Stimulated activated memory B cell treated with anti-CD40 and anti-IgM and Interleukin-4, amounts not matched to agents 10 μg/mL and 1 μg/mL and 100 μg/mL, for 72 hours (primary cell): ENCODE measurements around the gene KRT8.
"Not testable (repeated sequence)": the region's sequence is repeated elsewhere in the genome, so short reads cannot be mapped to it uniquely, and the experiment has no call there.

Experiments used
- ATAC-seq: fragments of 150-1000 bp; cut with Tn5 transposase; 2 replicates; pipeline ENCODE4 v1.10.0; 2021
- H3K27ac Mint-ChIP-seq: one replicate; pipeline ENCODE4 v1.8.0; 2022; ENCODE audit warnings: mild to moderate bottlenecking, mixed read lengths
- H3K27me3 Mint-ChIP-seq: one replicate; pipeline ENCODE4 v1.8.0; 2022; ENCODE audit warnings: mixed read lengths
- H3K36me3 Mint-ChIP-seq: one replicate; pipeline ENCODE4 v1.8.0; 2022; ENCODE audit warnings: mixed read lengths
- H3K4me1 Mint-ChIP-seq: one replicate; pipeline ENCODE4 v1.8.0; 2022; ENCODE audit warnings: mixed read lengths
- H3K4me3 Mint-ChIP-seq: one replicate; pipeline ENCODE4 v1.8.0; 2022; ENCODE audit warnings: mild to moderate bottlenecking, moderate library complexity, mixed read lengths
- H3K9me3 Mint-ChIP-seq: one replicate; pipeline ENCODE4 v1.8.0; 2022; ENCODE audit warnings: mixed read lengths

The KRT8 gene

DNA sequence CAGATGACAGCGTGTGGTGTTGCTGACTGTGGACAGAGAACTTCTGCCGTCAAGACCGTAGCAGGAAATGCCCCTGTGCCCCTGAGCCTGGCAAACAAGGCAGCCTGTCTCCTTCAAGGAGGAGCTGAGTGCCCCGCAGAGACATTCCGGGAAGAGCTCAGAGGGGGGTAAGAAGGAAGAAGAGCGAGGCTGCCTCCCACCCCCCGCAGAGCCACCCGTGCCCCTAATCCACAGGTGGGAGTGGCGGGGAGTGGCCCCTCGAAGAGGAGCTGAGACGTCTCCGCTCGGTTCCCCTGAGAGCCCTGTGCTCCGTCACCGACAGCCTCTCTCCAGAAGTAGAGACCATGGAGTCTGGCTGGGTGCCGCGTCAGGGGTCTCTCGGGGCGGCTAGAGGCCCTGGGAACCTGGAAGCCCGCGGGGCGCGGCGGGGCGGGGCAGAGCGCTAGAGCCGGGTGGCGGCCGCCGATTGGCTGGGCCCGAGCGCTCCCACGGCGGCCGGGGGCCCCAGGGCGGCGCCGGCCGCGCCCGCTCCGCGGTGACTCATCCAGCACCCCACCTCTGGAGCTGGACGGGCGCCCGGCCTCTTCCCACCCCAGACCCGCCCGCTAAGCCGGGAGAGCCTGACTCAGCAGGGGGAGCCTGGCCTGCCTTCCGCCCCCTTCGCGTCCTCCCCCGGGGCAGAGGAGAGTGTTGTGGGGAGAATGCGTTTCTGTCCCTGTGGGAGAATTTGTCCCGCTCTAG lies 30.9 kb downstream of the KRT8 start:
- H3K27ac Mint-ChIP-seq, result peak overlapping the region; percentile 60
- no peaks in the 10 kb centered on the region for H3K36me3 Mint-ChIP-seq
- ATAC-seq, result peak; percentile 73
- H3K4me3 Mint-ChIP-seq, result peak overlapping the region; percentile 80
- H3K4me1 Mint-ChIP-seq, result peaks cover 40% of the 10 kb centered on the region
- peaks cover 38% of the 10 kb centered on the region for H3K27me3 Mint-ChIP-seq
- no peaks in the 10 kb centered on the region for H3K9me3 Mint-ChIP-seq

DNA sequence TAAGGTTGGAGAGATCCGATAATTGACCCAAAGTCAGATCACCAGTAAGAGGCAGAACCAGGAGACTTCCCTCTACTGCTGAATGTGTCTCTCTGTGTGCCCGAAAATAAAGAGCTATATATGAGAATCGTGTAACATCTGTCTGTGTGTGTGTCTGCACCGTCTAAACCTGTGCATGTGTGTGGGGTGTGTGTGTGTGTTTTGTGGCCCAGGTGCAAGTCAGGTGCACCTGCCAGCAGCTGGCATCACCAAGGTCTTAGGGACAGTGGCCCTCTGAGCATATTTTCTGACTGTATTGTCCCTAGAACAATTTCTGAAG lies 31.4 kb downstream of the KRT8 start:
- peak overlapping the region; percentile 60 for H3K27ac Mint-ChIP-seq
- H3K36me3 Mint-ChIP-seq, result no peaks in the 10 kb centered on the region
- H3K4me1 Mint-ChIP-seq, result peaks cover 36% of the 10 kb centered on the region
- no peak for ATAC-seq
- peaks cover 33% of the 10 kb centered on the region for H3K27me3 Mint-ChIP-seq
- peak overlapping the region; percentile 80 for H3K4me3 Mint-ChIP-seq
- no peaks in the 10 kb centered on the region for H3K9me3 Mint-ChIP-seq

DNA sequence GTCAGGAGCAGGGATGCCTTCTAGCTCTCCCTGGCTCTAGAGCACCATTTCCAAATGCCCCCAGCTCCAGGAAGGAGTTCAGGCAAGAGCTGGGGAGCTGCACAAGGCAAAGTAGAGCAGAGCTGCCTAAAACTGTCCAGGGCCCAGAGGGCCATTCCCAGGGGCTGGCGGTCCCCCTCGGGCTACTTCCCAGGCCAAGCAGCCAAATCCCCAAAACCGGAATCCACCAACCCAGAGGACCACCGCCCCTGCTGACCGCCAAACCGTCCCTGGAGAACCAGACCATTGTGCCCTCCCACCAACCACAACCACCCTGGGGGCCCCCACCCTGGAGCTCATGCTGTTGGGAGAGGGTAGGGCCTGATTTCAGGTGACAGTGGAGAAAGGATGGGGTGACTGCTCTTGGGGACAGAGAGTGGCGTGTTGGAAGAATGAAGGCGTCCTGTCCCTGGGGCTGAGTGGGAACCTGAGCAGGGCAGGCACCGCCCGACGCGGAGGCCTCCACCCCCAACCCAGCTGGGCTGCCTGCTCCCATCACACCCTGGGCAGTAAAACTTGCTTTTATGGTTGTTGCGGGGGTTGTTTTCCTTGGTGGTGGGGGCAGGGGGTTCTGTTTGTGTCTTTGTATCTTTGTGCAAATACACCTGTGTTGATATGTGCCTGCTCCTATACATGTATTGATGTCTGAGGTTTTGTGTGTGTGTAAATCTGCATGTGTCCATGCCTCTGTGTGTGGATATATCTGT lies 32.1 kb downstream of the KRT8 start:
- Mint-ChIP-seq H3K27me3 (peaks cover 31% of the 10 kb centered on the region), H3K4me1 (peaks cover 37% of the 10 kb centered on the region)

DNA sequence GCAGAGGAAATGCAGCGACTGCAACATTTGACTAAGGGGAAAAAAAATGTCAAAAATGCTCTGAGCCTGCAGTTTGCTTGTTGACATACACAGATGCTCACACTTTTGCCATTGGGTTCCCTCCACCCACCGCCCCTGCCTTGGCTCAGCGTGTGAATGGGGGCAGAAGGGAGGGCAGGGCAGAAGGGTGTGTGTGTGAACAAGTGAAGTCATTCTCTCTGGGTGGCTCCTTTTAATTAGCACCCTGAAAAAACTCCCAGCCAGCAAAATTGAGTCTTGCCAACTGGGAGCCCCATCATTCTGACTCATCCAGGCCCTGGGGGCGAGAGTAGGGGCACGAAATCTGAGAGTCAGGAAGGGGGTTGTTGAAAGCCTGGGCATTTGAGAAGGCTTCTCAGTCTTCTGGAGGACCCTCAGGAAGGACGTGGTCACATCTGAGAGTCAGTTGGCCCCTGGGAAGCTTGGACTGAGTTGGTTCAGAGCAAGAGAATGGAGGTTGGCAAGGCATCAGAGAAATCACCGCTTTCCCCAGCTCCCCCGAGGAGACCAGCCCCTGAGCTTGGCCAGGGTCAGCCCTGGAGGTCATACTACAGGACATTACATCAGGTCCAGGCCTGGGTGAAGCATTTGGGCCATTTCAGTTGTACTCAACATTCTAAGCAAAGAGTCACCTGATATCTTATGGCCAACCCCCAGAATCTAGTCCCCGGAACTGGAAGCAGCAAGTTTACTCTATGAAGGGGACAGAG lies 33.4 kb downstream of the KRT8 start:
- H3K4me3 Mint-ChIP-seq, result no peak overlapping the region
- peaks cover 42% of the 10 kb centered on the region for H3K4me1 Mint-ChIP-seq
- peaks cover 31% of the 10 kb centered on the region for H3K27me3 Mint-ChIP-seq
- no peaks in the 10 kb centered on the region for H3K9me3 Mint-ChIP-seq
- H3K36me3 Mint-ChIP-seq, result no peaks in the 10 kb centered on the region
- no peak overlapping the region for H3K27ac Mint-ChIP-seq
- ATAC-seq, result no peak

More for the DNA sequence above, 32.1 kb downstream of the KRT8 start:
- no peak overlapping the region for H3K4me3 Mint-ChIP-seq
- no peak overlapping the region for H3K27ac Mint-ChIP-seq
- H3K36me3 Mint-ChIP-seq, result no peaks in the 10 kb centered on the region
- no peak for ATAC-seq
- no peaks in the 10 kb centered on the region for H3K9me3 Mint-ChIP-seq

DNA sequence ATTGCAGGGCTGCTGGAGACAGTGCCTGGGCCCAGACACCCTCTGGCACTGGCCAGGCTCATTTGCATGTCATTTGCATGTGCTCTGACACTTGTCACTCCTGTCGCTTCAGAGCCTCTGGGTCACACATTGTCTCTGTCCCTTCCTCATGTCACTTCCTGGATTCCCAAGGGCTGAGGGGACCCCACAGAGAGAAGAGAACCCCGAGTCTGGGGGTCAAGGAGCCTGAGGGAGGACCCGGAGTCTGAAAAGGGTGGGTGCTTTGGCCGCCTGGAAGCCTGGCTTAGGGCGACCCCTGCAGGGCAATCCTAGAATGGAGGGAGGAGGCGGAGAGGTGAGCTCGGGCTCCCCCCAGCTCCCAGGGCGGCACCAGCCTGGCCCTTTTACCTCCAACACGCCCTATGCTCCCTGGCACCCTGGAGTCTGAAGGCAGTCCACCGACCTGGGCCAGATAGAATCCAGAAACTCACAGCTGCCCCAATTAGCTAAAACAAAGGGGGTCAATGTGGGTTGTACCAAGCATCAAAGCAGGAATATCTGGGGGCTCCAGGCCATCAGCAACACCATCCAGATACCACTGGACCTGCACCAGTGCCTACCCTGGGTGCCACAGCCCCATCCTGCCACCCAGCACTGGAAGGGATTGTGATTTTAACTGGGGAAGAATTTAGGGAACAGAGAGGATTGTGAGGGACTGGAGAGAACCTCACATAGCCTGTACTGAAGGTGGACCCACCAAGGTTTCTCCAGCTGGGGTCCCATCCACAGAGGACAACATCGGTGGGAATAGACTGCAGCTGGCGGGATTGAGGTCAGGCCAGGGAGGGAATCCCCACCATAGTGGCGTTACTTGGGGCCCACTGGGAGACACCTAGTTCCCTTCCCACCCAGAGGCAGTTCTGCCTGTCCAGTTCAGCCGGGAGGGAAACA lies 34.2 kb downstream of the KRT8 start:
- ATAC-seq, result peak; percentile 52
- H3K4me1 Mint-ChIP-seq, result peaks cover 42% of the 10 kb centered on the region
- H3K27ac Mint-ChIP-seq, result no peak overlapping the region
- H3K27me3 Mint-ChIP-seq, result peaks cover 31% of the 10 kb centered on the region
- H3K9me3 Mint-ChIP-seq, result no peaks in the 10 kb centered on the region
- peak overlapping the region; percentile 25 for H3K4me3 Mint-ChIP-seq
- H3K36me3 Mint-ChIP-seq, result no peaks in the 10 kb centered on the region

DNA sequence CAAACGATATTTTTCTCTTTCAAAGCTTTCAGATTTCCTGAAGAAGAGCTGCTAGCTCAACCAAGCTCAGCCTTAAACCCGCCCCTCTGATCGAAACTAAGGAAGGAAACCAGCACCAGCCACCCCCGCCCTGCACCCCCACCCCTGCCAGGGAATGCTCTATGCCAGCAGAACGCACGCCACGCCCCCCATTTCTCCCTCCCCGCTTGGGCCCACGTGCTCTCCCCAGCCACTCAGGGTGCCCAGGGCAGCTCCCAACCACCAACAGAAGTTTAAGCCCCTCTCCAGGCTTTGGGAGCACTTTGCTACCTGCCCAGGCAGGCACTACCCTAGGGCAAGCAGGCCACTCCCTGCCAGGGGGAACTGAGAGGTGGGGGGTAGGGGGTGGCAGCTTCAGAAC lies 37.2 kb downstream of the KRT8 start:
- peaks cover 21% of the 10 kb centered on the region for H3K4me1 Mint-ChIP-seq
- no peaks in the 10 kb centered on the region for H3K36me3 Mint-ChIP-seq
- peaks cover 3% of the 10 kb centered on the region for H3K27me3 Mint-ChIP-seq
- no peak for ATAC-seq
- no peak overlapping the region for H3K27ac Mint-ChIP-seq
- no peak overlapping the region for H3K4me3 Mint-ChIP-seq
- H3K9me3 Mint-ChIP-seq, result no peaks in the 10 kb centered on the region

DNA sequence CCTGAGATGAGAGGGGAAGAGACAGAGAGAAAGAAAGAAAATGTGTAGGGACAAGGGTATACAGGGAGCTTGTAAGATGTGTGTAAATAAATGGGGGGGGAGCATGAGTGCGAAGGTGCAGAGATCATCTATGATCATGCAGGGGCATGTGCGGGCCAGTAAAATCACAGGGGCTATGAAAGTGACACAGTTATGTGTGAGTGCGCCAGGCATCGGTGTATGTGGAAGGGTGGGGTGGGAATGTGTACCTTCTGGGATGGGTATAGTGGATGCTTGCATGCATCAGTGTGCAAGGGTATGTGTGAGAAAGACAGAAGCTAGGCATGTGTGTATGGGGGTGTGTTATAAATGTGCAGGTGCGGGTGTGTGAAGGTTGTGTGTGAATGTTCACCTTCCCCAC lies 37.7 kb downstream of the KRT8 start:
- Mint-ChIP-seq H3K4me1 (peaks cover 21% of the 10 kb centered on the region), H3K4me3 (no peak overlapping the region), H3K27me3 (peaks cover 4% of the 10 kb centered on the region), H3K27ac (no peak overlapping the region), H3K36me3 (no peaks in the 10 kb centered on the region), H3K9me3 (no peaks in the 10 kb centered on the region)
- ATAC-seq, result no peak

DNA sequence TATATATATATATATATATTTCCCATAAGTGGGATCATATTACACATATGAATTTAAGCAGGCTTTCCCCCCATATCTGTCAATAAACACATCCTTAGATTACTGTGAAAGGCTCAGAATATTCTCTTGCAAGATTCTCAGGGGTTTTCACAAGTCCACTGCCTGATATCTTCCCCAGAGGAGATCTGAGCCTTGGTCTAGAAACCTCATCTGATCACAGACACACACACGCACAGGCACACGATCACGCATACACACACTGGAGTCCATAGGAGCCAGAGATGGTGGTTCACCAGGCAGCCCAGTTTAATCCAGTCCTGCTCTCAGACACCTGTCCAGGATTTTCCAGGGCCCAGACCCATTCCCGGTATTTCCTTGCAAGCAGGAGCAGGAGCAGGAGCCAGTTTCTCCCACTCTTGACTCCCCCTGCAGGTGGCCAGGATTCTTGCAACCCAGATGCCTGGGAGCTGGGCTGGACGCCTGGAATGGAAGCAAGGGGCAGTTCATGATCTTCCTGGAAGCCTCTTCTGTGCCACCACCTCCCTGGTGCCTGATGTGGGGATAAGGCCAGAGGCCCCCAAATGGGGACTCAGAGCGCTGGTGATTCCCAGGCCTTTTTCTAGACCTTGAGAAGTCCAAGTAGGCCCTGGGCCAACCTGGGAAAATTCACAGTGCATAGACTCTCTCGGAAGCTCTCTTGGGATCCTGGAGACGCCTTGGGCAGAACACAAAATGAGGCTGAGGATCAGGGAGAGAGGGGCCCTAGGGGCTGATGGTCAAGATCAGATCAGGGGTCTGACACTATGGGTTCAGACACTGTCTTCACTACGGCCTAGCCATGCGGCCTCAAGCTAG lies 39.6 kb downstream of the KRT8 start:
- Mint-ChIP-seq H3K4me3 (no peak overlapping the region), H3K9me3 (no peaks in the 10 kb centered on the region), H3K4me1 (peaks cover 18% of the 10 kb centered on the region), H3K27me3 (peaks cover 9% of the 10 kb centered on the region), H3K36me3 (no peaks in the 10 kb centered on the region), H3K27ac (no peak overlapping the region)
- ATAC-seq, result no peak

DNA sequence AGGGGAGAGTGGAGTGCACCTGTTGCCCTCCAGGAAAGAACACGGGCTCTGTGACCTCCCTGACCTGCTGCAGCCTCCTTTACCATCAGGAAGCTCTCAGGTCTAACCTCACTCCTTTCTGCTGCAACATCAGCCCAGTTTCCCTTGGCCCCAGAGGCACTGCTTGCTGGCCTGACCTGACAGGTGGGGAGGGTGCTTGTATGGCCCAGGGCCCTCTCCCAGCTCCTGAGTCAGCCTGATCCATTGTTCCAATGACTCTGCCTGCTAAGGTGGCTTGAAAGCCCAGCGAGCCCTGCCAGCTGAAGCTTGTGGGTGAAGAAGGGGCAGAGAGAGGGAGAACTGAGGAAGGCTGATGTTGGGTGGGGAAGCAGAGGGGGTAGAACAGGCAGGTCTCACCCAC lies 42.9 kb downstream of the KRT8 start:
- H3K9me3 Mint-ChIP-seq, result no peaks in the 10 kb centered on the region

DNA sequence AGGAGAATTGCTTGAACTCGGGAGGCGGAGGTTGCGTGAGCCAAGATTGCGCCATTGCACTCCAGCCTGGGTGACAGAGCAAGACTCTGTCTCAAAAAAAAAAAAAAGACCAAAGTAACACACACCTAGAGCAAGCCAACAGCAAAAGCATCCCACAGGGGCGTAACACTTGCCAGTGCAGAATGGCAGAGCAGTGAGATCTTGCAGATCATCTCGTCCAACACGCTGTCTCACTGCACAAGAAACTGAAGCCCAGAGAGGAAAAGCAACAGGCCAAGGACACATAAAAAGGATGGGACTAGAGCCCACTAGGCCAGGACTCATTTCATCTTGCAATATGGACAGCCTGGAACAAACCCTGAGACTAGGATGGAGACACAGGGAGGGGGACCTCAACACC lies 43.4 kb downstream of the KRT8 start:
- Mint-ChIP-seq H3K36me3 (no peaks in the 10 kb centered on the region), H3K9me3 (no peaks in the 10 kb centered on the region), H3K27ac (no peak overlapping the region), H3K27me3 (peaks cover 9% of the 10 kb centered on the region), H3K4me1 (no peaks in the 10 kb centered on the region), H3K4me3 (no peak overlapping the region)
- ATAC-seq, result no peak

More for the DNA sequence above, 42.9 kb downstream of the KRT8 start:
- Mint-ChIP-seq H3K4me3 (no peak overlapping the region), H3K4me1 (no peaks in the 10 kb centered on the region), H3K36me3 (no peaks in the 10 kb centered on the region), H3K27ac (no peak overlapping the region), H3K27me3 (peaks cover 9% of the 10 kb centered on the region)
- ATAC-seq, result no peak

DNA sequence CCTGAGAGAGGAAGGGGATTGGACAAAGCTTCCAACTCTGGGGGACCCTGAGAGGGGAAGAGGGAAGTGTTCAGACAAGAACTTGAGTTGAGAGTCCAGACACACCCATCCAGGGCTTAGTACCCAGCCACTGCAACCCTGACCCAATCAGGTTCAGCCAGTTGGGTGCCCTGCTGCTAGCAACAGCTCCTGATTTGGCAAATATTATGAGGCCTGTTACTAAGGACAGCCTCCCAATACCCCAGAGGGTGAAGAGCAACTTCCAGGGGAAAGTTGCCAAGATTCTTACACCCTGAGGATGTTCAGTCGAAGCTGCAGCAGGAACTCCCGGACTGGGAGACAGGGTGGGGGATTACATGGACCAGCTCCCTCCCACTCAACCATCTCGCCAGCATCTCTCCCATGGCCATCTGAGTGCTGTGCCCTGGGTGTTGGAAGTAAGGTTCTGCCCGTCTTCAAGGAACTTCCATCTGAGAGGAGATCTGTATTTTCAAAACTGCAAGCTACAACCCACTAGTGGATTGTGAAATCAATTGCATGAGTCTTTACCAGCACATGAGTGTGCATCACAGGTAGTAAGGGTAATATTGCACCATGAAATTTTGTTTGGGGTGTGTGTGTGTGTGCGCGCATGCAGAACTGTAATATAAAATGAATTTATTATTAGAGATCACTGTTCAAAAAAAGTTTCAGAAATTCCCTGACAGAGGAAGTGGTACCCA lies 44.6 kb downstream of the KRT8 start:
- H3K9me3 Mint-ChIP-seq, result no peaks in the 10 kb centered on the region
- no peak overlapping the region for H3K27ac Mint-ChIP-seq
- no peak overlapping the region for H3K4me3 Mint-ChIP-seq
- no peaks in the 10 kb centered on the region for H3K4me1 Mint-ChIP-seq
- no peak for ATAC-seq
- H3K36me3 Mint-ChIP-seq, result no peaks in the 10 kb centered on the region
- H3K27me3 Mint-ChIP-seq, result peaks cover 9% of the 10 kb centered on the region

DNA sequence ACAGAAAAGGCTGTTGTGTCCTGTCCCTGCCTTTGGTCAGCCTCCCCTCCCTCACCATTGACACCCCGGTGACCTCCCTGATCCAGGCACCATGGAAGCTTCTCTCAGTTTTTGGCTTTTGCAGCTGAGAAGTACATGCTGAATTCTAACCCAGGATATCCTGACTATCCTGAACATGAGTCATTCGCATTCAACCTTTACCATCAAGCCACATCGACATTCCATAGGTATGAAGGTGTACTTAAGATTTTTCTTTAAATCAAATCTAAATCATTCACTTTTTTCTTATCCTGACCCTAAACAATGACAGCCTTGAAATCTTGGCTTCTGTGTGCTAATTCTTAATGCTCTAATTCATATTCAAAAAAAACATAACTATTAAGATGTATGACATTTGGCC lies 47.4 kb downstream of the KRT8 start:
- H3K36me3 Mint-ChIP-seq, result no peaks in the 10 kb centered on the region
- H3K4me1 Mint-ChIP-seq, result no peaks in the 10 kb centered on the region
- no peak for ATAC-seq
- peaks cover 19% of the 10 kb centered on the region for H3K27me3 Mint-ChIP-seq
- H3K27ac Mint-ChIP-seq, result no peak overlapping the region
- no peaks in the 10 kb centered on the region for H3K9me3 Mint-ChIP-seq
- no peak overlapping the region for H3K4me3 Mint-ChIP-seq

DNA sequence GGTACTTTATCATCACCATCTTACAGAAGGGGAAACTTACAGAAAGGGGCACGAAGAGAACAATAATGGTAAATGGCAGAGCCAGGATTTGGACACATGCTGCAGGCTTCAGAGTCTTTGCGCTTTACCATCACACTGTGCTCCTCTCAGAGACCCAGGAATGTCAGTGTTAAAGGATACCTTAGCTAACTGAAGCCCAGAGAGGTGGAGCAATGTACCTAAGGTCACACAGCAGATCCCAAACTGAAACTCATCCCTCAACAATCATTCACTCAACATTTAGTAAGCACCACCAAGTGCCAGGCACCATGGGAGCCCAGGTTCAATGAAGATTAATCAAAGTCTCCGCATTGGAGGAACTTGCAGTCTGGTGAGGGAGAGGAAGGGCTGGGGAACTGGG lies 48.1 kb downstream of the KRT8 start:
- H3K27me3 Mint-ChIP-seq, result peaks cover 18% of the 10 kb centered on the region
- H3K4me3 Mint-ChIP-seq, result no peak overlapping the region
- no peak overlapping the region for H3K27ac Mint-ChIP-seq
- H3K9me3 Mint-ChIP-seq, result no peaks in the 10 kb centered on the region
- no peak for ATAC-seq
- no peaks in the 10 kb centered on the region for H3K36me3 Mint-ChIP-seq
- no peaks in the 10 kb centered on the region for H3K4me1 Mint-ChIP-seq

DNA sequence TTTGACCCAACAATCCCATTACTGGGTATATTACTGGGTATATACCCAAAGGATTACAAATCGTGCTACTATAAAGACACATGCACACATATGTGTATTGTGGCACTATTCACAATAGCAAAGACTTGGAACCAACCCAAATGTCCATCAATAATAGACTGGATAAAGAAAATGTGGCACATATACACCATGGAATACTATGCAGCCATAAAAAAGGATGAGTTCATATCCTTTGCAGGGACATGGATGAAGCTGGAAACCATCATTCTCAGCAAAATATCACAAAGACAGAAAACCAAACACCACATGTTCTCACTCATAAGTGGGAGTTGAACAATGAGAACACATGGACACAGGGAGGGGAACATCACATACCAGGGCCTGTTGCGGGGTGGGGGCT lies 48.8 kb downstream of the KRT8 start:
- H3K27me3 Mint-ChIP-seq, result peaks cover 18% of the 10 kb centered on the region
- not testable (repeated sequence) for H3K27ac Mint-ChIP-seq, H3K4me3 Mint-ChIP-seq, ATAC-seq, H3K4me1 Mint-ChIP-seq, H3K36me3 Mint-ChIP-seq, H3K9me3 Mint-ChIP-seq
